HepG2 (cell line): Measurements from ENCODE around the gene PRKACA. TPM values are rescaled to one million over a fixed set of nuclear protein-coding genes. Genes with fewer than 3 reads are reported as not detected.

Experiments
- ATAC-seq: fragments of 200-7000 bp; cut with Tn5 transposase; 3 replicates; pipeline ENCODE4 v1.9.1; 2020; ENCODE audit warnings: mild to moderate bottlenecking, moderate library complexity
- BruUV-seq: library from RNA; stranded (reverse); fragments of 400-500 nt; replicated peaks from 2 replicates; lab custom pipeline; 2021; lab: Mats Ljungman, UMichigan
- CTCF ChIA-PET: fragments of 300-600 bp; formaldehyde crosslinking; extraction: SDS; loops from one replicate; lab custom pipeline; 2021; ENCODE audit warnings: low total read pairs, inconsistent platforms, low intra/inter-chr PET ratio; lab: Yijun Ruan, JAX
- POLR2A ChIA-PET: fragments of 350-600 bp; sonication (Branson Sonifier 250); formaldehyde crosslinking; loops from one replicate; lab custom pipeline; 2020; ENCODE audit warnings: antibody characterized with exemption, inconsistent platforms; lab: Yijun Ruan, JAX
- DNase-seq: peaks from one replicate; pipeline ENCODE4 v3.0.0-alpha.2; 2015; ENCODE audit warnings: low spot score
- FAIRE-seq: peaks from 3 replicates; lab custom pipeline; 2011; peaks lifted over from hg19 to GRCh38; lab: Jason Lieb, UNC
- H2AFZ ChIP-seq: one replicate; pipeline ENCODE4 v1.6.1; 2011; ENCODE audit warnings: low read length, inconsistent platforms
- H3K27ac ChIP-seq: fragments of 300-600 bp; 3 replicates; pipeline ENCODE4 v1.8.0; 2011; ENCODE audit warnings: mixed run types, mild to moderate bottlenecking, mixed read lengths, low read length, inconsistent platforms; ENCODE audit not compliant: insufficient read depth; ENCODE audit errors: extremely low read length
- H3K27me3 ChIP-seq, 2 experiments: fragments of 200-600 bp in 1 of 2; 2 replicates in 1 of 2; 3 replicates in 1 of 2; pipeline versions ENCODE4 v1.6.0 to v1.8.0; 2011; ENCODE audit warnings: low read length in 2 of 2, mild to moderate bottlenecking in 2 of 2, moderate library complexity in 2 of 2, inconsistent platforms in 1 of 2; ENCODE audit not compliant: insufficient read depth in 2 of 2, control insufficient read depth in 1 of 2
- H3K36me3 ChIP-seq, 2 experiments: fragments of 200-600 bp in 1 of 2; replicated peaks in 1 of 2; 2 replicates in 1 of 2; 3 replicates in 1 of 2; pipeline versions ENCODE4 v1.5.1 to v1.8.0; 2011; ENCODE audit warnings: low read length in 2 of 2, inconsistent platforms in 1 of 2; ENCODE audit not compliant: insufficient read depth in 2 of 2, control insufficient read depth in 1 of 2
- H3K4me1 ChIP-seq: 2 replicates; pipeline ENCODE4 v1.5.1; 2012; ENCODE audit warnings: low read length, inconsistent platforms; ENCODE audit not compliant: insufficient read depth
- H3K4me2 ChIP-seq: 2 replicates; pipeline ENCODE4 v1.6.0; 2011; ENCODE audit warnings: low read depth, low read length, inconsistent platforms
- H3K4me3 ChIP-seq, 3 experiments: fragments of 200-600 bp in 1 of 3; sonication (generic), shearing (Covaris generic) in 1 of 3; replicated peaks in 1 of 3; 2 replicates each; pipeline ENCODE4 v1.5.1; 2011 to 2016; ENCODE audit warnings: low read length in 3 of 3, inconsistent platforms in 2 of 3, low read depth in 2 of 3, mild to moderate bottlenecking in 2 of 3, control low read depth in 1 of 3, mixed read lengths in 1 of 3; ENCODE audit not compliant: insufficient read depth in 1 of 3
- H3K79me2 ChIP-seq: one replicate; pipeline ENCODE4 v1.6.1; 2011; ENCODE audit warnings: low read length, inconsistent platforms; ENCODE audit not compliant: insufficient read depth
- H3K9ac ChIP-seq: 2 replicates; pipeline ENCODE4 v1.6.0; 2011; ENCODE audit warnings: mild to moderate bottlenecking, low read depth, low read length, inconsistent platforms; ENCODE audit not compliant: insufficient read depth
- H3K9me3 ChIP-seq: 2 replicates; pipeline ENCODE4 v1.5.1; 2012; ENCODE audit warnings: mild to moderate bottlenecking, low read length
- H4K20me1 ChIP-seq: 2 replicates; pipeline ENCODE4 v1.6.0; 2011; ENCODE audit warnings: inconsistent platforms, mild to moderate bottlenecking, low read length, moderate library complexity; ENCODE audit not compliant: insufficient read depth
- CEBPG ChIP-seq: IDR thresholded peaks from 2 replicates; pipeline ENCODE4 v1.6.1; 2016
- TOPORS ChIP-seq: sonication (generic); formaldehyde crosslinking; IDR thresholded peaks from 2 replicates; pipeline ENCODE4 v1.8.0; 2023; ENCODE audit warnings: mild to moderate bottlenecking, missing genetic modification reagents
- ZMYM3 ChIP-seq: sonication (generic); formaldehyde crosslinking; IDR thresholded peaks from 2 replicates; pipeline ENCODE4 v1.5.1; 2020; ENCODE audit warnings: mild to moderate bottlenecking, missing genetic modification reagents
- ZNF121 ChIP-seq: sonication (generic); formaldehyde crosslinking; IDR thresholded peaks from 2 replicates; pipeline ENCODE4 v1.5.0; 2020; ENCODE audit warnings: mild to moderate bottlenecking, missing genetic modification reagents
- ZNF136 ChIP-seq: sonication (generic); formaldehyde crosslinking; IDR thresholded peaks from 2 replicates; pipeline ENCODE4 v1.8.1; 2022; ENCODE audit warnings: low read depth, mild to moderate bottlenecking, moderate library complexity, missing genetic modification reagents
- ZNF263 ChIP-seq: sonication (generic); formaldehyde crosslinking; IDR thresholded peaks from 2 replicates; pipeline ENCODE4 v1.4.0; 2020; ENCODE audit warnings: missing genetic modification reagents
- ZNF629 ChIP-seq: sonication (generic); formaldehyde crosslinking; conservative IDR thresholded peaks from 2 replicates; pipeline ENCODE4 v1.5.0; 2020; ENCODE audit warnings: missing genetic modification reagents
- ZNF652 ChIP-seq: IDR thresholded peaks from 2 replicates; pipeline ENCODE4 v1.6.1; 2016; ENCODE audit warnings: low read depth, borderline replicate concordance
- ZNF687 ChIP-seq: sonication (generic); formaldehyde crosslinking; IDR thresholded peaks from 2 replicates; pipeline ENCODE4 v1.5.1; 2020; ENCODE audit warnings: mild to moderate bottlenecking, missing genetic modification reagents, moderate library complexity
- ZNF713 ChIP-seq: sonication (generic); formaldehyde crosslinking; IDR thresholded peaks from 2 replicates; pipeline ENCODE4 v1.4.0; 2020; ENCODE audit warnings: mild to moderate bottlenecking, missing genetic modification reagents
- WGBS: methylation state at CpG from one replicate; pipeline ENCODE4 v1.1.6; 2017; ENCODE audit warnings: low lambda C conversion rate; 5-methylcytosine and 5-hydroxymethylcytosine counted together
- in situ Hi-C: cut with HindIII; loops from 2 replicates; pipeline ENCODE4 v1.10.0; 2017; ENCODE audit warnings: low pct_unique_long_range_greater_than_20kb; ENCODE audit not compliant: extremely low pct_ligation_motif_present
- intact Hi-C: fragments of 100-400 bp; cut with micrococcal nuclease; formaldehyde crosslinking; loops from one replicate; pipeline ENCODE4 v1.10.0; 2022; ENCODE audit not compliant: unreplicated experiment
- polyA plus RNA-seq, 8 experiments: library from polyadenylated mRNA; depleted of rRNA in 3 of 8; stranded (reverse) in 7 of 8; unstranded in 1 of 8; fragments of >200 nt; fragmentation: Illumina TruSeq in 4 of 8; extraction: Trizol in 4 of 8; gene quantifications; 2 replicates each; pipeline versions ENCODE4 v1.2.1 to v1.2.3, GENCODE V29; 2011 to 2016; ENCODE audit warnings: low read depth in 4 of 8, missing spikeins in 1 of 8, mixed read lengths in 1 of 8; ENCODE audit not compliant: insufficient read depth in 1 of 8
- total RNA-seq, 5 experiments: library from RNA; depleted of rRNA; stranded (reverse); fragments of >200 nt; fragmentation: Illumina TruSeq; extraction: Trizol; gene quantifications; 2 replicates each; pipeline ENCODE4 v1.2.3, GENCODE V29; 2016; ENCODE audit warnings: low read depth in 1 of 5
- TF ChIP-seq, protein P1 (sequence below): sonication (generic); formaldehyde crosslinking; IDR thresholded peaks from 2 replicates; pipeline ENCODE4 v1.4.0; 2020; ENCODE audit warnings: mild to moderate bottlenecking, missing genetic modification reagents

PRKACA gene
- total and polyA plus RNA-seq, 2 of the 13 experiments (the other 11 are each of a cell fraction or from before 2014, with no cell fraction given), result 11.0 to 18.2 TPM

DNA sequence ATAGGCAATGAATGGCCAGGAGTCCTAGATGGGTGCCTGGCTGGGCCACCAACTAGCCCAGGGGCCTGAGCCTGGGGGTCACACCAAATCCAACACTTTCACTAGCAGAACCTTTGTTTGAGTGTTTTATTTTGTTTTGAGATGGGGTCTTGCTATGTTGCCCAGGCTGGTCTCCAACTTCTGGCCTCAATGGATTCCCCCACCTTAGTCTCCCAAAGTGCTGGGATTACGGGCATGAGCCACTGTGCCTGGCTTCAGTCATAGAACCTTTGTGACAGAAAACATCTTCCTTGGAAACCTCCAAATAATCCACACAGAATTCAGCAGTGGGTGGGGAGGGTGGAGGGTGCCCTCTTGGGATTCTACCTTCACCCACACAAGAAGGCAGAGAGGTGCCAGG lies 6.1 kb downstream of the PRKACA start:
- ChIA-PET CTCF (no interaction called here), POLR2A (no interaction called here)
- DNase-seq (no peak), ATAC-seq (no peak), FAIRE-seq (no peak)
- intact Hi-C loops, result no loop called here
- no peak overlapping the region for H3K9ac ChIP-seq
- TF ChIP-seq ZNF121 (CRISPR knock-in tag) (peak; percentile 59), TOPORS (CRISPR knock-in tag) (no peak), CEBPG (CRISPR knock-in tag) (no peak)
- TF ChIP-seq, protein P1, sequence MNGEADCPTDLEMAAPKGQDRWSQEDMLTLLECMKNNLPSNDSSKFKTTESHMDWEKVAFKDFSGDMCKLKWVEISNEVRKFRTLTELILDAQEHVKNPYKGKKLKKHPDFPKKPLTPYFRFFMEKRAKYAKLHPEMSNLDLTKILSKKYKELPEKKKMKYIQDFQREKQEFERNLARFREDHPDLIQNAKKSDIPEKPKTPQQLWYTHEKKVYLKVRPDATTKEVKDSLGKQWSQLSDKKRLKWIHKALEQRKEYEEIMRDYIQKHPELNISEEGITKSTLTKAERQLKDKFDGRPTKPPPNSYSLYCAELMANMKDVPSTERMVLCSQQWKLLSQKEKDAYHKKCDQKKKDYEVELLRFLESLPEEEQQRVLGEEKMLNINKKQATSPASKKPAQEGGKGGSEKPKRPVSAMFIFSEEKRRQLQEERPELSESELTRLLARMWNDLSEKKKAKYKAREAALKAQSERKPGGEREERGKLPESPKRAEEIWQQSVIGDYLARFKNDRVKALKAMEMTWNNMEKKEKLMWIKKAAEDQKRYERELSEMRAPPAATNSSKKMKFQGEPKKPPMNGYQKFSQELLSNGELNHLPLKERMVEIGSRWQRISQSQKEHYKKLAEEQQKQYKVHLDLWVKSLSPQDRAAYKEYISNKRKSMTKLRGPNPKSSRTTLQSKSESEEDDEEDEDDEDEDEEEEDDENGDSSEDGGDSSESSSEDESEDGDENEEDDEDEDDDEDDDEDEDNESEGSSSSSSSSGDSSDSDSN, result 0 out of 2 replicates have a peak, but pooled peaks have one; percentile 15
- H3K27me3 ChIP-seq, result no peaks in the 10 kb centered on the region
- no peak overlapping the region for H3K4me3 ChIP-seq
- no peak overlapping the region for H3K4me2 ChIP-seq
- H3K36me3 ChIP-seq, result no peaks in the 10 kb centered on the region
- H3K4me1 ChIP-seq, result peaks cover 57% of the 10 kb centered on the region
- WGBS, result 100% methylated on average over 1 of the region's 1 CpG
- no peaks in the 10 kb centered on the region for H3K9me3 ChIP-seq
- no TSS peak for BruUV-seq
- no peaks in the 10 kb centered on the region for H4K20me1 ChIP-seq
- peaks cover 7% of the 10 kb centered on the region for H3K79me2 ChIP-seq
- H2AFZ ChIP-seq, result no peak overlapping the region
- no peak overlapping the region for H3K27ac ChIP-seq
- in situ Hi-C loops, result no loop called here

- no CpG with 5 or more reads among the region's 2 CpGs for WGBS
- Histone ChIP-seq H3K27me3 (no peaks in the 10 kb centered on the region), H3K4me2 (no peak overlapping the region), H3K79me2 (no peaks in the 10 kb centered on the region), H3K36me3 (peaks cover 0 to 2% of the 10 kb centered on the region in 2 experiments; a peak in 1 of 5 replicates), H3K4me1 (peaks cover 48% of the 10 kb centered on the region), H3K4me3 (no peak overlapping the region), H4K20me1 (no peaks in the 10 kb centered on the region), H3K9me3 (no peaks in the 10 kb centered on the region), H2AFZ (no peak overlapping the region), H3K27ac (no peak overlapping the region), H3K9ac (no peak overlapping the region)
- ATAC-seq (no peak), FAIRE-seq (no peak), DNase-seq (no peak)
- no TSS peak for BruUV-seq
- POLR2A ChIA-PET, result no interaction called here
- intact Hi-C loops (no loop called here), in situ Hi-C loops (no loop called here)
- CTCF ChIA-PET, result no interaction called here
- TF ChIP-seq ZNF629 (CRISPR knock-in tag), result peak; percentile 89
- peak; percentile 89 for TF ChIP-seq ZNF652 (CRISPR knock-in tag)
- peak; percentile 46 for TF ChIP-seq ZNF687
- 0 out of 2 replicates have a peak, but pooled peaks have one; percentile 23 for TF ChIP-seq ZMYM3
- no peak for TF ChIP-seq ZNF263 (CRISPR knock-in tag)
- TF ChIP-seq ZNF713 (CRISPR knock-in tag), result no peak
- no peak for TF ChIP-seq ZNF136
Measured at GRCh38 chr19:14110650-14111049, 6.9 kb downstream of the PRKACA start.
